Stimulated activated CD8-positive, alpha-beta memory T cell treated with anti-CD3 and anti-CD28 coated beads, Interleukin-7, amount 100 ng/mL, for 24 hours (primary cell): ENCODE data around the gene SOHLH1.

Experiments
- DNase-seq: peaks from one replicate; pipeline ENCODE4 v3.0.0-alpha.2; 2020; ENCODE audit warnings: low read depth

SOHLH1 gene

DNA sequence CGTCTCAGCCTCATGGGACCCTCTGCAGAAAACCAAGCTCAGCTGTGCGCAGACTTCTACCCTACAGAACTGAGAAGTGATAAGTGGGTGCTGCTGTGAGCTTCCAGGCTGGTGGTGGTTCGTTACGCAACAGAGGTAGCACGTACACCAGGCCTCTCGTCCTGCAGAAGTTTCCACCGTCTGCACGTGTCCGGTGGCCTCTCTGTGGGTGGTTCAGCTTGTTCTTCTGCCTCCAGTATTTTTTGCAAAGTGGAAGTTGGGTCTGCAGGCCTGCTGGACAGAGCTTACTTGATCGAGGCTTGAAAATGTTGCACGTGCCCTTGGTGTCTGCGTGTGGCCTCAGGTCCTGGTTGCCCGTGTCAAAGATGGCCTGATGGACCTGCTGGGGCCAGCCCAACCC lies 30.2 kb upstream of the SOHLH1 start:
- DNase-seq = no peak

DNA sequence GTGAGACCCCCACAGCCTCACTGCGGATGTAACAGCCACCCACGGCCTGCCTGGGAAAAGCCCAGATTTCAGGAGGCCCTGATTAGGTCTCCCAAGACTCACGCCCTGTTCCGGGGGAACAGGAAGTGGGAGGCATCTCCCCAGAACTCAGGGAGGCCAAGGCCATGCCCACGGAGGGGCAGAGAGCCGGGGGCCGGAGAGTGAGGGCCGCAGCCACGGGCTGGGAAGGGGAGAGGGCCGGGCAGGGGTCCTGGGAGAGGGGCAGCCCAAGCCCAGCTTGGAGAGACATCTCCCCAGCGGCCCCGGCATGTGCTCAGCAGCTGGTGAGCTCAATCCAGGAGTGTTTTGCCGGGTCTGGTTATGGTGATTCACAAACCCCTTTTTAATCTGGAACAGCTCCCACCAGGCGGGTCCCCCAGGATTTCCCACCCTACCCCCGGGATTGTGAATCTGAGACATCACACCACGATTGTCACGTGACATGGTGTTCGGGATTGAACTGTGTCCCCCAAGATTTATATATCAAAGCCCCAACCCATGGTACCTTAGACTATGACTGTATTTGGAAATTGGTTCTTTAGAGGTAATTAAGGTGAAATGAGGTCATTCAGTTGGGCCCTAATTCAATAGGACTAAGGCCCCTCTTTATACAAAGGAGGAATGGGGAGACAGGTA lies 29.3 kb upstream of the SOHLH1 start:
- no peak for DNase-seq

DNA sequence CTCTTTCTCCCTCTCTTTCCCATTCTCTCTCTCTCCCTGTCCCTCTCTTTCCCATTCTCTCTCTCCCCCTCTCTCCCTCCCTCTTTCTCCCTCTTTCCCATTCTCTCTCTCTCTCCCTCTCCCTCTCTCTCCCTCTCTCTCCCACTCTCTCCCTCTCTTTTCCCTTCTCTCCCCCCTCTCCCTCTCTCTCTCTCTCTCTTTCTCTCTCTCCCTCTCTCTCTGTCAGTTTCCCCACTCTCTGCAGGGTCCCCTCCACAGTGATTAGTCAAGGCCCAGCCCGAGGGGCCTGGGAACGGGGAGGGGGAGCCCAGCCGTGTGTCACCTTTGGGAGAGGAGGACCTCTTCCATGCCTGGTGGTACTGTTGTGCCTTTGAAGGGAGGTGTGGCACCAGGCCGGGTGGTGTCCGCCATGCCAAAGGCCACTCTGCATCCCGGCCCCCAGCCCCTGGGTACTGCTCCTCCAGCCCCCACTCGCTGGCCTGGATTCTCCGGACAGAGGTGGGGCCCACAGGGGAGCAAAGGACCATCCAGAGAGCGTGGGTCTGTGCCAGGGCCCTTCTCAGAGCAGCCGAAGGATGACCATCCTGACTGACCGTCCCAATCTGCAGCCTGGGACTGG lies 28.1 kb upstream of the SOHLH1 start:
- DNase-seq = no peak

DNA sequence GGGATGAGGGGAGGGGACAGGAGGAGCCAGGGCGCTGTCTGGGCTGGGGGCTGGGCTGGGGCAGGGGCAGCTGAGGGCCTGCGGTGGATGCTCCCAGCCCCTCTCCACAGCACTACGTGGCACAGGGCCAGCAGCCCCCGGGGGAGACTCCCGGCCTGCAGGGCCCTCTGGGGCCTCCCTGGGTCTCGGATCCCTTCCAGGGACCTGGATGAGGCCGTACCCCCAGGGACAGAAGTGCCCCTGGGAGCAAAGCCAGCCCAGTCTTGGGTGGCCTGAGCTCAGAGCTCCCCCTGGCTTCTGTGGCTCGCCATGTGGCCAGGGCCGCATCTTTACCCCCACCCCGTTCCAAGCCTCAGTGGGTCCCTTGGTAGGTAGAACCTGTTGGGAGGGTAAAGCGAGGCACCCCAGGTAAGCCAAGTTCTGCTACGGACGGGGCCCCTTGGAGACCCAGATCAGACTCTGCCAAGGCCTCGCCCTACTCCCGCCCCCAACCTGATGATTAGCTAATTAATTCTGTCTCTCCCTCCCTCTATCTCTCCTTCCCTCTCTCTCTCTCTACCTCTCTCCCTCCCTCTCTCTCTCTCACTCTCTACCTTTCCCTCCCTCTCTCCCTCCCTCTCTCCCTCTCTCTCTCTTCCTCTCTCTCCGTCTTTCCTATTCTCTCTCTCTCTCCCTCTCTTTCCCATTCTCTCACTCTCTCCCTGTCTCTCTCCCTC lies 27.0 kb upstream of the SOHLH1 start:
- DNase-seq = no peak

DNA sequence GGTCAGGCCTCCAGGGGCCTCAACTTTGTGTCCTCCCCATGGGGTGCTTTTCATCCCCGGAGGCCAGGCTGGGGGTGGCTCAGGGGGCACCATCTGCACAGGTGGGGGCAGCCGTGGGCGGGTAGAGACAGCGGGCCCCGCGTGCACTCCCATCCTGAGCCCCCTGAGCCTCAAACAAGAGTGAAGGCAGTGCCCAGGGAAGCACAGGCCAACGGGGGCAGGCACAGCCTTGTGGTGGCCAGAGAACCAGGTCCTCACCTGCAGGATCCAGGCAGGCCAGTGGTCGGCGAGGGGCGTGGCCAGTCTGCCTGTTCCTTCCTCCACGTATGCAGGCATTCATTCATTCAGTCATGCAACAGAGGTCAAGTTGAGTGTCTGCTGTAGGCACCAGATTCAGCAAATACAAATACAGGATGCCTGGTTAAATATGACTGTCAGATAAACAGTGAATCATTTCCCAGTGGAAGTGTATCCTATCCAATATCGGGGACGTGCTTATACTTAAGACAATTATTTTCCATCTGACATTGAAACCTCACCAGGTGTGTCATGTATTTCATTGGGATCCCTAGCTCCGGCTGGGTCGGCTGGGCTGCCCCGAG lies 25.0 kb upstream of the SOHLH1 start:
- DNase-seq = no peak

DNA sequence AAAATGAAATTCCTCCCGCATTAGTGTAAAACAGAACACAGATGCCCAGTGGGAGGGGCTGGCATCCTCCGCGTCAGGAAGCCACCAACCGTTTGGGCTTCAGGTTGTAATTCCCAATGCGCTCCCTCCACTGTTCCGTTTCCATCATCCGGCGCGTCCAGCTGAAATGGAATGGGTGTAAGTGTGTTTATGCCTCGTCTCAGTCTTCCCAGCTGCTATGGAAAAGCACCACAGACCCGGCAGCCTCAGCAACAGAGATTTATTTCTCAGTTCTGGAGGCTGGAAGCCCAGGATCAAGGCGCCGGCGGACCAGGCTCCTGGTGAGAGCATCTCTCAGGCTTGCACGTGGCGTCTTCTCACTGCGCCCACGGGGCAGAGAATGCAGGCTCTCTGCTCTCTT lies 23.1 kb upstream of the SOHLH1 start:
- no peak for DNase-seq

DNA sequence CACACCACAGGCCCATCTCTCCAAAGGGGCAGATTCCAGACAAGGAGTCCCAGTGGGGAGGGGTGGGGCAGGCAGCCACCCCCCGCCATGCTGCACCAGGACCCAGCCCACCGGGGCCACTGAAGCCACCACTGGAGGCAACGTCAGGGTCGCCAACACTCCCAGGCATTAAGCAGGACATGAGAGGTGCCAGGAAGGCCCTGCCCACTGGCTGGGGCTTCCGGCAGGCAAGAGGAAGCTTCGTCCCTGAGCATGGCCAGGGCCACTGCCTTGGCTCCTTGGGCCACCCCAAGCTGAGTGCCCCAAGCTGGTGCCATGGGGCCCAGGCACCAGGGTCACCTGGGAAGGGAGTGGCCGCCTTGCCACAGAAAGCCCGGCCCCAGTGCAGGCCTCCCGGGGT lies 20.2 kb upstream of the SOHLH1 start:
- DNase-seq = no peak

DNA sequence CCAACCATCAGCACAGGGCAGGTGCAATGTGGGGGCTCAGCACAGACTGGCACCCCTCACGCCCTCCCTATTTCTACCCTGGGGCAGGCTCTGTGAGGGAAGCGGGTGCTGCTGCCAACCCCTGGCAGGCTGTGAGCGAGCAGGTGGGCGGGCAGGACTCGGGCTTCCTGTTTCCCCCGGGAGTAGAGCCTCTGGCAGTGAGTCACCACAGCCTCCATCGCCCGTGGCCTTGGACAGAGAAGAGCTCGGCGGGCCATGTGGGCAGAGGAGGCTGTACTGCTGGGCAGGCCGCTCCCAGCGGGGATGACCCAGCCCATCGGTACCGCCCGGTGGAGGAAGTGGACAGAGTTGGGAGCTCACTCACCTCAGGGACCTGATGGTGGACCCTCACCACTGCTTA lies 19.3 kb upstream of the SOHLH1 start:
- no peak for DNase-seq

DNA sequence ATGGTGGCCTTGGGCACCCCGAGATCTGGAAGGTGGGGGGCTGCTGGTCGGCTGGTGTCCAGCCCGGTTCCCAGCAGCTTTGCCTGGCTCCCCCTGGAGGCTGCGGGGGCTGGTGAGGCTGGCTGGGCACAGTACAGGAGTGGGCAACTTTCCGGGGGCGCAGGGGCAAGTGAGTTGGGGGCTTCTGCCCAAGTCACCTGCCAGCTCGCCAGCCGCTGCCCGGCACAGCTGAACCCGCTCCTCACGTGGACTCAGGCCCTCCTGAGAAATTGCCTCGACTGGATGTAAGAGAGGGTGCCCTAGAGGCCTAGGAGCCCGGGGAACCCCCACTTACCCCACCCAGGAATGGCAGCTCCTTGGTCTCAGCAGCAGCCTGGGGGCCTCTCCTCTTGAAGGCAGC lies 18.1 kb upstream of the SOHLH1 start:
- DNase-seq = no peak

DNA sequence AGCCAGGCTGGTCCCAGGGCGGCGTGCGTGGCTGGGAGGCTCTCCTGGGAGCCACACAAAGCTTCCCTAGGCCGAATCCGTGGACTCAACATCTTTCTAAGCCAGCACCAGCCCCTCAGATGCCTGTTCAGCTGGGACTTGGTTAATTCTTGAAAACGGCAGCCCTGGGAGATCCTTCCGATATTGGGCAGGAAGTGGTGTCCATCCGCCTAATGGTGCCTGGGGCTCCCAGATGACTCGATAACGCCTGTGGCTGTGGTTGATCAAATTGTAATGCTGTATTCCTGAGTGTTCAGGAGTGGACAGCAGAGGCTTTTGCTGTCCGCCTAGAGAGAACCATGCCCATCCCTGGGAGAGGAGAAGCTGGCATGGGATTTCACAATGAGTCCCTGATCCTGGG lies 16.8 kb upstream of the SOHLH1 start:
- DNase-seq = no peak

DNA sequence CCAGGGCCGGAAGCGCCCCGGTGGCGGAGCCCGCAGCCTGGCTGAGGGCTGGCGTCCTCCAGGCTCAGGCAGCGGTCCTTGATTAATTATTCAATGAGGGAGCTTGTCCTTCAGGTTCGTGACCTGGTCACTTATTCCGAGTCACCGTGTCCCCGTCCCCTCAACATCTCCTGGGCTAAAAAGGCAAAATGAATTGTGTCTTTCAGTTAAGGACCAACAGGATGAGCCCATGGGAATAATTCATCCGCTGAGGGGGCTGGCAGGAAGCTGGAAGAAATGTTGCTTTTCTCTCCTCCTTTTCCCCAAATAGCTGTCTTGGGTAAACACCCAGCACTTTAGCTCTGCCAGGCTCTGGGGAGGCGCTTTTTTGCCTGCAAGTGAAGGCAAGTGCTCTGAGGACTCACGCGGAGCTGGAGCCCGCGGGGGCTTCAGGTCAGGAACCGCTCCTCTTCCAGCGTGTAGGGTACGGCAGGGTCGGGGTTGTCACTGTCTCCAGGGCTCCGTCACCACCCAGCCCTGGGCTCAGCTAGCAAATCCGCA lies 15.8 kb upstream of the SOHLH1 start:
- DNase-seq = no peak

DNA sequence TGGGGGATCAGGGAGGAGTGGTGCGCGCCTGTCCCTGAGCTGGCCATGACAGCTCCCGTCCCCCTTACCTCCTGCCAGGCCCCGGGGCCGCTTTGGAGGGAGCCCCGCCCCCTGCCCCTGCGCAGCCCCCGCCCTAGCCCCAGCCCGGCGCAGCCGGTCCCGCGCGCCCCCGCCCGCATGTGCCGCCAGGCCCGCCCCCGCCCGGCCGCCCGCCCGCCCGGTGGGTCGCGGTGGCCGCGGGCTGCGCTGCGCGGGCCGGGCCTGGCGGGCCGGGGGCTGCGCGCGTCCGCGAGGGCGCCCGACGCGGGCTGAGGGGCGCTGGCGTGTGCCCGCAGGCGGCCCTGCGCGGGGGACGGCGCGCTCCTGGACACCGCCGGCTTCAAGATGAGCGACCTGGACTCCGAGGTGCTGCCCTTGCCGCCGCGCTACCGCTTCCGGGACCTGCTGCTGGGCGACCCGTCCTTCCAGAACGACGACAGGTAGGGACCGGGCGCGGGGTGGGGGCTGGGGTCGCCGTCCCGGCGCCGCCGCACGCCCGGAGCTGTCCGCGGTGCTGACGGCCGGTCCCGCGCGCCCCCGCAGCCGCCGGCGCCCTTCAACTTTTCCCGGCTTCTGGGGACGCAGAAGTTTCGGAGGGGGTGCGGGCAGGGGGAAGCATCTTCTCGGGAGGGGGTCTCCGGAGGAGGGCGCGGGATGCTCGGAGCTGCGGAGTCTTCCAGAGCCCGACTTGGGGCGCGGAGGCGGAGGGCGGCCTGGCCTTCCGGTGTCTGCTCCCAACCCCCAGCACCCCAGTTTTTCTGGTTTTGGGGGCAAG lies 15.2 kb upstream of the SOHLH1 start:
- no peak for DNase-seq

DNA sequence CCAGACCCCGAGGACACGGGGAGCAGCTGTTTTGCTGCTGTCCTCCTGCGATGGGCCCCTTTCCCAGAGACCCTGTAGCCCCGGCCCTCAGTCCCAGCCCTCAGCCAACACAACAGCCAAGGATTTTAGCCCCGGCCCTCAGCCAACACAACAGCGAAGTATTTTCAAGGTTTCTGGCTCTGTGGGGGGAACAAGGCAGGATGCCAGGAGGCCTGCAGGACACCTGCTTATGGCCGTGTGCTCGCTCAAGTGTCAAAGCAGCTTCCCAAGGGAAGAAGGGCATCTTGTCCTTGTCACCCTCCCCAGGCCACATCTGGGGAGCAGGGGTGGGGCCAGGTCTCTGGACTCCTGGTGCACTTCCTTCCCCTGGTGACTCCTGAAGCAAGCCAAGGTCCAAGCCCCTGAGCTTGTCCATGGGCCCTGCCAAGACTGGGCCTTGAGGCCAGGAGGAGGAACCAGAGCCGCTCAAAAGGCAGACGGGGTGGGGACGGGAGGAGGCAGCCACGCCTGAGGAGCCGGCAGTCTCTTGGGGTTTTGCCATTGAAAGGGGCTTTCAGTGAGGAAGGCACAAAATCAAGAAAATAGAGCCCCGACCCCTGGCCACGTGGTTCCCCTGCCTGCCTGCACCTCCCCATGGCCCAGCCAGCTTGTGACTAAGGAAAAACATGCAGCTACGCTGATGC lies 13.5 kb upstream of the SOHLH1 start:
- DNase-seq = no peak

DNA sequence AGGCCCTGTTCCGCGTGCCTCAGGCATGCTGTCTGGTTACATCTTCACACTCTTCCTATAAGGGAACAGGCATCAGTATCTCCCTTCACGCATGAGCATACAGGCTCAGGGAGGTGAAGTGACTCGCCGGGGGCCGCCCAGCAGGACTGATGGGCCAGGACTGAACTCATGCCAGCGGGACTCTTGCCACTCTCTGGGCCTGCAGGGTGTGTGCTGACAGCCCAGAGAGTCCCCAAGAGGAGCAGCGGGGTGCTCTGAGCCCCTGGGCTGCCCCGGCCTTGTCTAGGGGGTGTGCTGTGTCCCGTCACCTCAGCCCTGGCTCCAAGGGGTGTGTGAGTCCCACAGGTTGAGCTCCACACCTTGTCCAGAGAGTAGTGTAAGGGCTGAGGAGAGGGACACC lies 12.6 kb upstream of the SOHLH1 start:
- no peak for DNase-seq

DNA sequence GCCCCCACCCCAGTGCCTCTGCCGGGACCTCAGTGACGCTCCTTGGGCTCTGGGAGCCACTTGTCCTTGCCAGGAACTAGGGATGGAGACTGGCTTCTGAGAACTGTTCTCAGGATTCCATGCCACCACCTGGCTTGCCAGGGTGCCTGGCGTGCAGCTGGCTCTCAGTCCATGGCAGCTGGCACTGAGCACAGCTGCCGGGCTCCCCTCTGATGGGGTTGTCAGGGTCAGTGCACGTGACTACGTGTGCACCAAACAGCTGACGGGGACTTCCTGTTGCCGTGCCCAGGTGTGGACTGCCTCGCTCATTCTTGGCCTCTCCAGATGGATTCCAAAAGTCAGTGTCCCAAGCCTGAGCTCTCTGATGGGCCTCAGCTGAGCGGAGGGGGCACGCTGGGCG lies 12.1 kb upstream of the SOHLH1 start:
- no peak for DNase-seq

DNA sequence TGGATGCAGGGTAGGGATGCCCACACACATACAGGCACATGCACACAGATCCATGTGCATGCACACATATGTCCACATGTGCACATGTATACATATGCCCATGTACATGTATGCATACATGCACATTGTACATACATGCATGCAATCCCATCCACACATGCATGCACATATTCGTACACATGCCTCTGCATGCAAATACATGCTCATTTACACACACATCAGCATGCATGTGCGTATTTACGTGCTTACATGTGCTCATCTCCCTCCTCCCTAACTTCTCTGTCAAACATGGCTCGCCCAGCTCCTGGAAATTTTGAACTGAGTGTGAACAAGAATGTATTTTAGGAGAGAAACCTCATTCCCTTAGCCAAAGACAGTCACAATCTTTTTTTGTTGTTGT lies 8.9 kb upstream of the SOHLH1 start:
- no peak for DNase-seq

DNA sequence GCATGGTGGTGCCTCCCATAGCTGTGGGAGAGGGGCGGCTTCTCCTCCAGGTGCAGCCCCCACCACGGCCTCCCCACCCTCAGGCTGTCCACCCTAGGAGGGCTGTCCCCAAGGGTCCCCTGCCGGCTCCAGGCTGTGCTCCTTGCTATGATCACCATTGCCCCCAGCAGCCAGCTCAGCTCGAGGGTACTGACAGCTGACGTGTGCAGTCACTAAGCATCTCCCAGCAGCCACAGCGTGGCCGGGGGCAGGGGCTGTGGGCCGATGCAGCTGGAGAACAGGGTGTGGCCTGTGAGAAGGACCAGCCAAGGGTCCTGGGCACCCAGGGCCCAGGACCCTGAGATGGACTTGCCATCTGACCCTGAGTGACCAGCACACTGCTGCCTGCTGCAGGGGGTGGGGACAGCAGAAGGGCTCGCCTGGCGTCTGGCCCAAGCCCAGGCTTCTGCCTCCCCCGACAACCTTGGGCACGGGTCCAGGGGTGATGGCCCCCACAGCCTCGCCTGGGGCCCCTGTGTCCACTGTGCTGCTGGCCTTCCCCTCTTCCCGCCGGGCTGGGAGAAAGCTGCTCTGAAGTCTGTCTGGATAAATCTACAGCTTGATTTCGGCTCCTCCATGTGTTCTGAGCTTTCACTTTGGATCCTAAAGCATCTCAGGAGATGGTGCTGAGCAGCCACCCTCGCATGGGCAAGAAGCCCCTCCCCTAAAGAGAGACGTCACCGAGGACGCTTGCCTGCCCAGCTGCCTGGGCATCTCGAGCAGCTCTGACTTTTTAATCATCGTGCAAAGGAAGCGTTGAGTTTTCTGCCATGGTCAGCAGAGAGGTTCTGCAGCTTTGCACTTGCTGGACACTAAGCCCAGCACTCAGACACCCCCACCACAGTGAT lies 8.2 kb upstream of the SOHLH1 start:
- no peak for DNase-seq

DNA sequence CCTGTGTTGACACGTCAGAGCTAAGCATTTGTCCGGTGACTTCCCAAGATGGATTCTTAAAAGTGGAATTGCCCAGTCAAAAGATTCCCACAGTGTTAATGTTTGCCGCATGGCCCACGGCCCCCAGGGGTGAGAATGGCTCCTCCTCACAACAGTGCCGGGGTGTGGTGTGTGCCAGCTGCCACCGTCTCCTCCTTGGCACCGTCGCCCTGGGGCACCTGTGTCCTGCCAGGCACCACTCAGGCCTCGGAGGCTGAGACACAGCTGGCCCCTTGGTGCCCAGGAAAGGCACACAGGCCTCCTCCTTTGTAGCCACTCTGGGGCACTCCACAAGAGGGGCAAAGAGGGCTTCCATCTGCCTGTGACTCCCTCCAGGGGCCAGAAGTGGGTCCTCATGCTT lies 7.0 kb upstream of the SOHLH1 start:
- DNase-seq = no peak

DNA sequence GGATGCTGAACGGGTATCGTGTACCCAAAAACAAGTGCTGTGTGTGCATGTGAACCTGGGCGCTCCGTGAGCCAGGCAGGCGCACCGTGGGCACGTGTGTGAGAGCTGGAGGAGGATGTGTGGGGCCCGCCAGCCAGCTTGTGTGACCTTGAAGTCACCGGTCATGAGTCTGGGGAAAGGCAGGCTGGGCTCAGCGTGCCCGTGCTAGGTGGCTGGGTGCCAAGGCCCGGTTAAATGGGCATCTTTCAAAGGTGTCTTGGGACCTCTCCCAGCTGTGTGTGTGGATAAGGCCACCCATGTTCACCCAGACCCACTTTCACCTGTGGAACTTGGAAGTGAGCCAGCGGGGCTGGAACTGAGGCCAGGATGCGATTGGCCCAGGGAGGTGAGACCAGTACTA lies 6.1 kb upstream of the SOHLH1 start:
- DNase-seq = no peak

DNA sequence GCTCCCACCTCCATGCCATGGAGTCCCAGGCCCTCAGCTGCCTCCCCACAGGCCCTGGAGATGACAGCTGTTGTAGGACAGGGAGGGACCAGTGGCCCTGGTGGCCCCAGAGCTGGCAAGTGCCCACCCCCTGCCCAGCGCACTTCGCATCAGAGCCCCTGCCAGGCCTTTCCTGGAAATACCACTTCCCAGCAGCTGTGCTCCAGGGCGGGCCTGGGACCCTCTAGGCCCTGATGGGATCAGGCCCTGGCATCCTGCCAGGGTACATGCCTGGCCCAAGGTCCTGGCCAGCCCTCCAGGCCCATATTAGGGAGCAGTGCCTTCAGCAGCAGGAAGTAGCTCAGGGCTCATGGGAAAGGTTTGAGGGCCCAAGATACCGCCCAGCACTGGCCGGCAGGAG lies 5.2 kb upstream of the SOHLH1 start:
- DNase-seq = no peak

DNA sequence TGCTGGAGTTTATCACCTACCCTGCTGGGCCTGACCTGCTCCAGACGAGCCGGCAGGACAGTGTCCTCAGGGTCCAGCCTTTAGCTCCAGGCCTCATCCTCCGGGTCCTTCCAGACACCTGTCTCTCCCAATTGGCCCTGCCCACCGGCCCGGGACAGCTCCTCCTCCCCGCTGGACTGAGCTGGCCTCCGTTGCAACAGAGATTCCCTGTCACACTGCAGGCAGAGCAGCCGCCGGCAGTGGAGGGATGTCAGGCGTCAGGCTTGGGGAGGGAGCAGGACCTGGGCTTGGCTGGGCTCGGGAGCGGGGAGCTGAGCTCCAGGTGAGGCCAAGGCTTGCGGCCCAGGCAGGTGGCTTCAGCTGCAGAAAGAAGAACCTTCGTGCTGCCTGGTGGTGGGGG lies 4.4 kb upstream of the SOHLH1 start:
- no peak for DNase-seq
